Measurements from ENCODE around the gene UNC119.

The UNC119 gene

DNA sequence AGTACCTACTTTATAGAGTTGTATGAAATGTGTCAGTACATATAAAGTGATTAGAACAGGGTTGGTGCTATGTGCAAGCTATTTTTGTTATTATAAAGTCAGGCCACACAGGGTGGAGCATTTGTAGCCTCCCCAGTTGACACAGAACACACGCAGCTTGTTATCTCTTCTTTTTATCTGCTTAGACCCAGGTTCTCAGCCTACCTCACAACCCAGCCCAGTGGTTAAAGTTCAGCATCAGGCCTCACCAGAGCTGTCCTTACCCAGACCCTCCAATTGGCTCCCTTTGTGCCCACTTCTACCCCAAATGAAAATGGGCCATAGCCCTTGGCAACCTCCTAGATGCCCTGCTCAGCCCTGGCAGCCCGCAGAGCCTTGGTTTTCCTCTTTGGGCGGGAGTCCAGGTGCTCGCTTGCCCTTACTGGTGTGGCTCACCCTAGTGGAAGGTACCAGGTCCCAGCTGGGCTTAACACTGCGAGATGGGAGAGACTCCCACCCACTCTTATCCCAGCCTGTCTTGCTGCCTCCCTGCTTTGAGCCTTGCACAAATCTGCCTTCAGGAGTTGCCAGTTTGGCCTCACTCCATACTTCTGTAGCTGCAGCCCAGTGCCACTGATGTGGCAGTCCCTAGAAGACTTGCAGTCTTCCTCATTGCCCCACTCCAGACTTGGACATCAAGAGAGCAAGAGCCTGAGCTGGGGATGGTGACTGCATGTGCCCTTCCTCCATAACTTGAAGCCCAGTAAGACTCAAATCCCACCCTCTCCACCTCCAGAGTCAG is 20.0 kb upstream of the UNC119 start:
- DNase-seq = no peak

DNA sequence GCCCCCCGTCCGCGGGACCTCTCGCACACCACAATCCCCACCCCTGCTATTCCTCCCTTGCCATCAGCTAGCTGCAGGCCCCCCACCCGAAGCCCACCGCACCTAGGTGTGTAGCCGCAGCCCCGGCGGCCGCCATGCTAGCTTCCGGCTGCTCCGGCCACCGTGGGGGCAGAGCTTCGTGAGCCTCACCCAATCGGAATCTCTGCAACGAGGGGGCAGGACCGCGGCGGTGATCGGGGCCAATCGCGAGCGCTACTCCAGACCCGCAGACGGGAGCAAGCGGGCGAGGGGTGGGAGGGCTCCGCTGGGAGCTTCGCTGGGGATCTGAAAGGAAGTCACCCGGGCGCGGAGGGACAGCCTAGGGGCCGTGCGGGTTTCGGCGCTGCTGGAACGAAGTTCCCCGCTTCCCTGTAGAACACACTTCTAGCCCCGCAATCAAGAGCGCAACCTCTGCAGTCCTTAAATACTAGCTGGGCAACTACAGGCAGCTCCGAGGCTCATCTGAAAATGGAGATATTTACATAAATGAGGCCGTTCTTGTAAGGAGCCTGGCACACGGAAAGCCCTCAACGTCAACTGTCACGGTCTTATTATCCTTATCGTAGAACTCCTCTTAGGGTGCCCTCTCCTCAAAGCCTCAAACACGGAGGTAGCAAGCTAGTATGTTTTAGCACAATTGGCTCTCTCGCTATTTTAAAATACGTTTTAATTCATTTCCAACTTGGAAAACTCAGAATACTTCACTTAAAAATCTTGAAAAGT is 19.1 kb upstream of the UNC119 start, which contains the start of gene PIGS:
Gene PIGS (minus strand): TSS at position 164 of the 762 bp plus-strand sequence. CDS start 28 bp downstream, at position 136.
- peak; percentile 93 to 96 for DNase-seq

DNA sequence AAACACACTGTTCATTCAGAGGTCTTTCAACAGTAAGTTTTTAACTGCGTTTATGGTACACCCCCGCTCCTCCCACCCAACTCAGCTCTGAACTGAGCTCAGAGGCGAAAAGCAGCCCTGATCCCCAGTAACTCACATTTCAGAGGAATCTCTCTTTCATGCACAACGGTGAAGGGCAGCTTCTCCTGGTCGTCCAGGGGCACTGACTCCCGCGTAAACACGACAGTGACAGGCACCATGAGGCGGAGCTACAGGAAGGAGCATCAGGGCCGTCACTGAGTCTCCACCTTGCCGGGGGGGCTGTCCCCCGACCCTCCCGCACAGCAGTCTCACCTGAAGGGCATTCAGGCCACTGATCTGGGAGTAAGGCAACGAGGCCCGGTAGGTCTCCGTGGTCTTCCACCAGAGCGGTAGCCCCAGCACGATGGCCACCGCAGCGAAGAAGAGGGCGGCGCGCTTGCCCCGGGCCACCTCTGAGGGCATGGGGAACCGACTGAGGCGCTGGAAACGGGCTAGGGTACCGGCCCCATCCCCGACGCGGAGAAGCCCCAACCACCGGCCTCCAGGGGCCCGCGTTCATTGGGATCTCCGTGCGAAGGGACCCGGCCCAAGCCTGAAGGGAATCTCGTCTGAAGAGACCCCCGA is 18.4 kb upstream of the UNC119 start:
- DNase-seq = peak; percentile 61 to 63

DNA sequence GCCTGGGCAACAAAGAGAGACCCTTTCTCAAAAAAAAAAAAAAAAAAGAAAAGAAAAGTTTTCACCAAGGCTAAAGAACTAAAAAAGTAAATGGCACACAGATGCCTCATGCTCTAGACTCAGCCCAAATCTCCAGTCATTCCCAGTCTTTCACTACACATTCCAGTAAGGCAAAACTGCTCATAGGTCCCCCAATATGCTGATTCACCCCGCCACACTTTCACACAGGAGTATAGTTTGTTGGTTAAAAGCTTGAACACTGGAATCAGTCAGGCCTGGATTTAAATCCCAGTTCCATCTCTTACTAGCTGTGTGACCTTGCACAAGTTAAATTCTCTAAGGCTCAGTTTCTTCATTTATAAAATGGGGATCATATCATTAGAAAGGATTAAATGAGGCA is 17.0 kb upstream of the UNC119 start:
- no peak for DNase-seq

DNA sequence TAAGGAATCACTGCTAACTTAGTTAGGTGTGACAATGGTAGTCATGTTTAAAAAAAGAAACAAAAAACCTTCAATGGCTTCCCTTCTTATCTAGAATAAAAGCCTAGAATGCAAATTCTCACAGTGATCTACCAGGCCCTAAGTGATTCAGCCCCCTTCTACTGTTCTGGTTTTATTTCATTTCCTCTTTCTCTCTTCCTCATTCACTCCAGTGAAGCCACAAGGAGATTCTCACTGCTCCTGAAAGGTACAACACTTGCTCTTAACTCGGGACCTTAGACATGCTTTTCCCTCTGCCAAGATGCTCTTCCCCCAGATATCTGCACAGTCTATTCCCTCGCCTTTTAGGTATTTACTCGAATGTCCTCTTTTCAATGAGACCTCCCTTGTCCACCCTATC is 15.2 kb upstream of the UNC119 start:
- DNase-seq = no peak

DNA sequence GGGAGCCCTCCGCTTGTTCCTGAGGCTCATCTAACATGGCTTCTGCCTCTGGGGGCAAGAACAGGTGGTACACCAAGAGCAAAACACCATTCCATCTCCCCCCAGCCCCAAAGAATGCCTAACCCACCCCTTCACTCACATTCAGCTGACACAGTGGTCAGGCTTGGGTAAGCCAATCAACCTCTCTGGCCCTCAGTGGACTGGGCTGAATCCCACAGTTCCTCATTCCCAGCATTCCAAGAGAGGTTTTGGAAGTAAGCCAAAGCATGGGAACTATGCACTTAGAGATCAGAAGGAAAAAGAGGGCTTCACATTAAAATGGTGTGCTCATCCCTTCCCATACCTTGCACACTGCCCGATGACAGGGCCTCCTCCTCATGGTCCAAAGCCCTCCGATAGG is 11.1 kb upstream of the UNC119 start:
- DNase-seq = no peak

DNA sequence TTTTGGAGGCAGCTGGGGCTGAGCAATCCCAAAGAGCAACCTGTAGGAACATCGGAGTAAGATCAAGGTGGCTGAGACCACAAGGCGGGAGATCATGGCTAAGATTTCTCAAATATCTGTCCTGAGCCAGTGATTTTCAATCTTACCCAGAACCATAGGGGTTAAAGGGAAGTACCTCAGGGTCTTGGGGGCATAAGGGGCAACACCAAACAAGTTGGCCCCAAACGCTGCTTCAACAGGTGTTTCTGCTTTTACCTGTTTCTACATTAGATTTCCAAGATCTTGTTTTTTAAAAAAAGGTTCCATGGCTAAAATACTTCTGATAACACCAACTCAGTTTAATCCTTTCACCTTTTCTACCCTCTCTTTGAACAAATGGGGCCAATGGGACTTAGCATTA is 2.6 kb upstream of the UNC119 start:
- no peak for DNase-seq

DNA sequence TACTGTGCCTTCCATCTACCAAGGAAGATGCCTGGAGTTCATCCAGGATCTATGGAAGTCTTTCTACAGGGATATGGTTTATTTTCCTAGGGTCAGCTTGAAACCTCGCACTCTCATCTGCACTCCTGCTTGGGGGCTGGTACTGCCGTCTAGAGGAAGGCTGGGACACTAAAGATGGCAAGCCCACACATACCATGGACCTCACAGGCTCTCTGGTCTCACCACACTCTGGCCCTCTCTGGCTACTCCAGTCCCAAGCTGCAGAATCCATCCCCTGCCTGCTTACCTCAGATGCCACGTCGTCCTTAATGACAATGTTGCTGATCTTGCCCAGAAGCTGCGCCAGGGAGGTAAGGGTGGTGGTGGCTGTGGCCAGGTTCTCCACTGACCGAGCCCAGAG is 2.1 kb upstream of the UNC119 start:
- no peak for DNase-seq

DNA sequence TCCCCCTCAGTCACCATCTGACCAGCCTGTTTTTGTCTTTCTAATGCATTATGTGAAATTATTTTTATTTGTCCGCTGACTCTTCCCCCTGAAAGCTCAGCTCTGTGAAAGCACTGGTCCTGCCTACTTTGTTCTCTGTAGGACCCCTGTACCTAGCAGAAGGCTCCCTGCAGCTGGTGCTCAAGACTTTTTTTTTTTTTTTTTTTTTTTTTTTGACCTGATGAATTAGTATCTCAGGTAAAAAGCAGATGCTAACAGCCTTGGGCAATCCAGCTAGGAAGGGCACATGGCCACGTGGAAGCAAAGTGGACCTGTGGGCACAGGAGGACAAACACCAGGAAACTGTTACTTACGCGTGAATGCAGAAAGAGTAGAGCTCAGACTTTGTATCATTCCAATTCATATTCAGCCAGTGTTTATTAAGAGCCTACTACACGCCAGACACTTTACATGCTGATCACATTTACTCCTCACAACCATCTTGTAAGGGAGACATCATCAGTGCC is 629 bp upstream of the UNC119 start:
- DNase-seq = no peak

DNA sequence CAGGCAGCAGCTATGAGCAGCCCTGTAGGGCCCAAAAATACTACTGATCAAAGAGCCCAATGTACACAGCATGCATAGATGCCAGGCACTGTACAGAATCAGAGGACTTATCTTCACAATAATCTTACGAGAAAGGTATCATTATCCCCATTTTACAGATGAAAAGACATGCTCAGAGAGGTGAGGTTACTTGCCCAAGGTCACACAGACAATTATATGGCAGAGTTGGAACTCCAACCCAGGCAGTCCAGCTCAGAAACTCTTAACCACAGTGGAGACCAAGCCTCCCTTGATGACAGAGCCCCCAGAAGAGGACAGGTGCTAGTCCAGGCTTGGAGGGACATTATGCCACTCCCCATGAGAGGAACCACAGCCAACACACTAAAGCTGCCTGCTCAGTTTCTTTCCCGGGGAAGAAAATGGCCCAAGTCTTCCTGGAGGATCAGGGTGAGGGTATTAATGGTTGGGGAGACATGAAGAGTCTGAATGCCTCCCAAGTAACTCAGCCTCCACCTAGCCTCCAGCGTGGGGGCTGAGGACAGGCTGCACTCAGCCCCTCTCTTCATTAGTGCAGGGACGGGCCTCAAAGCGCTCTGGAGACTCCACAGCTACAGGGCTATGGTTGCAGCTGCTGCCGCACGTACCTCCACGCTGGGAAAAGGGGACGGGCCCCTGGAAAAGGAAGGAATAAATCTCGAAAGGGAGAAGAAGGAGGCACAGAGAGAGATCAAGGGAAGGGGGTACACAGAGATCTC is 826 bp downstream of the UNC119 start:
- no peak for DNase-seq

DNA sequence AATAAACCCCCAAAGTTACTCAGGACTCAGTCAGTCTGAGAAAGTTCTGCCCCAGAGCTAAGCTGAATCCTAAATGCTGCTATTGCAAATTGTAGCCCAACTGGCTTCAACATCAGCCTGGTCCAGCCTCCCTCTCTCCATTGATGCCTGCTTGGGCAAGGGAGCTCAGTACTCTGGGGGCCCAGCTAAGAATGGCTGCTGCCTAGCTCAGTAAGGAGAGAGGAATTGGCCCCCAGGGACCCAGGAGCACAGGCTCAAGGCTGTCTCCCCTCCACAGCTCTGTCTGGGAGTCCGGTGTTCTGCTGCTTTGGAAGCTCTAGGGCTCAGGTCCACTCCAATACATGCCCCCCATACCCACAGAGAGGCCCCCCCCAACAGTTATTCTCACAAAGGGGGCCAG is 1.6 kb downstream of the UNC119 start:
- no peak for DNase-seq

DNA sequence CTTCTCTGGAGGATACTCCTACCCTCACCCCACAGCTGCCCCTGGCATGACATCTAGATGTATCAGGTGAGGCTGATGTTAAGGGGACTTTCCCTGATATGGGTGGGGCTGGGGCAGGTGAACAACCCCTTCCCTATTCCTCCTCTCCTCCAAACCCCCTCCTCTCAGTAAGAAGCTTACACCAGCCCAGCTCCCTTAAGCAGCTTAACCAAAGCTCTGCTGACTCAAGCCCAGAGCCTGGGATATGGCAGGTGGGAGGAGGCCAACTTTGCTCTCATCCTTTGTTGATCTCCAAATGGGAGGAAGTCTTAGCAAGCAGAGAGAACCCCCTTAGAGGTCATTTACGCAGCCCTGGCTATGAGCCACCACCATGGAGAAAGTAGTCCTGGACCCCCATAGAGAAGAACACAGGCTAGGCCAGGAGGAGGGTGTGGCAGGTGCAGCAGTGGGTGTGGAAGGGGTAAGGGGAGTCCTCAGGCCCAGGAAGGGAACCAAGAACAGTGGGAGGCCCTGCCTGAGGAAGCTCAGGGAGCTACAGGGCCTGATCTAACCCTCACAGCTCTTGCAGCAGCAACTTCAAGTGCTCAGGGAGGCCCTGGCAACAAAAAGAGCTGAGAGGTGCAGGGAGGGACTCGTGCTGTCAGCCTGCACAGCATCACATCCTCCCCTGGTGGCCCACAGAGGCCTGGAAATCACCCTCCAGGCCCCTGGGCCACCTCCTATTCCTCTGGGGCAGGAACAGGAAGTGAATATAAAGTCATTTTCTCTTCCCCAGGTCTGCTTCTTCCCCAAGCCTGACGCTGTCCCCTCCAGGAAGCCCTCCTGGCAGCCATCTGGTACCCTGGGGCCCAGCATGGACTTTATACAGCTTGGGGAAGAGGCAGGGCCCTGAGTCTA is 2.9 kb downstream of the UNC119 start:
- peak; percentile 47 to 56 for DNase-seq

DNA sequence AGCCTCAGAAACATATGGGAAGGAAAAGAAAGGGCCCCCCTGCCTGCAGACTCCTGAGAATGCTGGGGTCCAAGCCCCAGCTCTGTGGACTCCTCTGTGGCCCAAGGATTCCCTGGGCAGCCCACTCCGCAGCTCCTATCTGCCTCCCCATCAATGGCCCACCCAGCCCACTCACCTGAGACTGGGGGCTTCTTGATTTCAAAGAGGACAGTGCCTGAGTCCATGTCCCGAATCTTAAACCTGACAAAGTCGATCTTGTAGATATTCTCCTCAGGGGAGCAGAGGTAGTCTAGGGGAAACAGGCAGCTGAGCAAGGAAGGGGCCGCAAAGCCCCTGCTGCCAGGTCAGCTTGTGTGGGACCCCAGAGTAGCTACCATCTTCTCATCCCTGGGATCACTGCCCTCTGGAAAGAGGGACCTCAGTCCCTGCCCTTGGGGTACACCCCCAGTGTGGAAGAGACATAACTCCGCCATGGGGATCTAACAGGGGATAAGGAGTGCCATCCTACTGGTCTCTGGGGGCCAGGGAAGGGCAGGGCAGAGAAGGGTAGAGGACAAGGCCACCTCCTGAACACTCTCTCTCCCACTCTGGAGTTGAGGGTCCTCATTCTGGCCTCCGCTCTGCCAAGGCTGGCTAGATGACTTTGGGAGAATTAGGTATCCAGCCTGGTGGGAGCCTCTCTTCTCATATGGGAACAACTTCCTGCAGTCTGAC is 3.9 kb downstream of the UNC119 start:
- DNase-seq = no peak

DNA sequence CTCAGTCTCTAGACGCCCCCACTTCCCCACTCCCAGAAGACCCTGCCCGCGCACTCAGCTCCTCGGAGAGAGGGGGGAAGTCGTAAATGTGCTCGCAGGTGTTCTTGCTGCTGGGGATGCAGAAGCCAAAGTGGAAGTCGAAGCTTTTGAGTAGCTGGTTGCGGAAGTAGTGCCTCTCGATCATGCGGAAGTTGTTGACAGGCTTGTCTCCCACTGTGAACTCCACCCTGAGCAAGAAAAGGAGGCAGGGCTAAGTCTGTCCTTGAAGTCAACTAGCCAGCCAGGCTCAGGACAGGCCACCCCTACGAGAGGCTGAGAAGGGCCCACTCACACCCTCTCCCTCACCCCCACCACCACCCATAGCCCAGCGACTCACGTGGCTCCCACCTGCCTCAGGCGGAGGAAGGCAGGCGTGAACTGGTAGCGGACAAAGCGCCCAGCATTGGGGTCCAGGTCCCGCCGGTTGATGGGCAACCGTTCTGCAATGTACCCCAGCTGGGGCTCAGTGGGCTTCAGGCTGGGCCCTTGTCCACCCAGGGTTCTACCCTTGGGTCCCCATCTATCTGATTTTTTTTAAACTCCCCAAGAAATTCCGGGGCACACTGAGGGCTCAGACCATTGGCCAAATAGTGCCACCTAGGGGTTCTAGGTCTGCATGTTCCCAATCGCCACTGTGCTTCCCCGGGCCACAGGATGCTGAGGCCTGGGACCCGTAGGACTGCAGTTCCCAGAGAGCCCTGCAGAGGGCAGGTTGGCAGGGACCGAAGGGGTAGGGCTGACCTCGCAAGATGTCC is 4.6 kb downstream of the UNC119 start:
- DNase-seq = peak; percentile 73 to 84

DNA sequence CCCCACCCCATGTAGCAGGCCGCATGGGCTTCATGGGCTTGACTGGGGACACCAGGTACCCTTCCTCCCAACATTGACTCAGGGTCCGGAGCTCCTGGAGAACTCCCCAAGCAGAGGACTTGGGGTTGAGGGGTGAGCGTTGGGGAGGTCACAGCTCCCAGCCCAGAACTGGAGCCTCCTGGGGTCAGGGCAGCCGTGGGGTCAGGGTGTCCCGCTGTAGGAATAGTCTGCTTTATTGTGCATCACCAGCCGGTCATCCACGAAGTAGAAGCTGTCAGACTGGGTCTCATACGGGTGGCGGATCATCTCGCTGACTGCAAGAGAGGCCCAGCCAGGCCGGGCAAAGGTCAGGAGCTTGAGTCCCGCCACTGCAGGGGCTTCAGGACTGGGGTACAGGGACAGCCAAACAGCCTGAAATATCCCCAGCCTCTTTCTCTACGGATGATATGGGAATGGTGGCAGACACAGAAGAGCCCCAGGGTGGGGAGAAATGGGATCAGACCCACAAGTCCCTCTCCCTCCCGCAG is 5.3 kb downstream of the UNC119 start:
- DNase-seq = no peak

DNA sequence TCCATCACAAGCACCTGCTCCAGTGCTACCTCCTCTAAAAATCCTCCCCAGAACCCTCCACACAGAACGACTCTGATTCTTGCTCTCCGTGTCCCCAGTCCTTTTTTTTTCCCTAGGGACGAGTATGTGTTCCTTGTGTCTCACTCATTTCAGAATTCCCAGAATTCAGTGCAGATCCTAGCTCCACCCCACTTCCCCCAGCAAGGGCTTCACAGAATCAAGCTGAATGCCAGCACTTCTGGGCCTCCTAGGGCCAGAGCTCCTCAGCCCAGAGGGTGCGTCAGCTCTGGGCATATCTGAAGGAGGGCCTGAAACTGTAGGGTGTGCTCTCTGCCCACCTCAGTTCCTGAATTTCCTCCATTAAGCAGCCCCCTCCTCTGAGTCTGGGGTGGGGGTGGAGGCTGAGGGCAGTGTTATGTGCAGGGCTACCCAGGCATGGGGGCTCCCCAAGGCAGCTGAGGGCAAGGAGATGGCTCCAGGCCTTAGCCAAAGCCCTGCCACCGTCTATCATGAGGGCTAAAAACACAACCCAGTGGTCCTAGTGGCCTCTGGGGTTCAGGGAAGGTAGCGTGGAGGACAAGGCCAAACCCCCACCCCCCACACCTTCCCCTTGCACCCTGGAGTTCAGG is 6.5 kb downstream of the UNC119 start:
- DNase-seq = no peak

DNA sequence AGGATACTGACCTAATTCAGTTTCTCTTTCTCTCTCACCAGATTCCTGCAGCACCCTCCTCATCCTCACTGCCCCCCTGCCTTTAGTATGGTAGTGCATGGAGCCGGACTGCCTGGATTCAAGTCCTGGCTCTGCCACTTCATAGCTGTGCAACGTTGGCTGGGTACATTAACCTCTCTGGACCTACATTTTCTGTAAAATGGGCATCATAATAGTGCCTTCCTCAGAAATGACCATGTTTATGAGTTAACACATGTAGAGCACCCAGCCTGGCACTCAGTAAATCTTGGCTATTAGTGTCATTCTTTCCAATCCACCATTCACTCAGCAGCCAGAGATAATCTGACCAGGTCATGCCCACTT is 7.3 kb downstream of the UNC119 start:
- no peak for DNase-seq

DNA sequence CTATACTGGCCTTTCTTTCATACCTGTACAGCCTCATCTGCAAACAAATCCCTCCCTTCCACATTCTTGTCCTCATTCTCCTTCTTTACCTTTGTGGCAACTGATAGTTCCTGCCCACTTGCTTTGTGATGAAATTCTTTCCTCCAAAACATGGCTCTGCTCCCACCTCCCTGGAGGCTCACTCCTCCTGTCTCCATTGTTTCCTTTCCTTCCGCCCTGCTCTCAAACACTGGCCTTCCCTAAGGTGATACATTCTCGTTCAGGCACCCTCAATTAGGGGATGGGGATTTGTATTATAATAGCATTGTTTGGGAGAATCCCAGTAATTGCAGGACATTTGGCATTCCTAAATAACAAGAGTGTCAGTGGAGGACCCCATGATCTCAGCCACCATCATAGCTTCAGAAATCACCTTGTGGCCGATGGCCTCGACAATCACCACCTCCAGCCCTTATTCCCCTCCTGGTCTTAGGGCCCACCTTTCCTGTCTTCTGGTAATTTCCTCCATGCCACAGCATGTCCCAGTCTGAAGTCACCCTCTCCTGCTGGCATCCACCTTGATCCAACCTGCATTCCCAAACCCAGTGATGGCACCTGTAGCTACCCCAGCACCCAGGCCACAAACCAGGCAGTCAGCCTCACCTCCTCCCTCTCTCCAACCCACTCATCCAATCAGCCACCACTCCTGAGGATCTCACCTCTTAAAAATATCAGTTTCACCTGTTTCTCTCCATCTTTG is 7.9 kb downstream of the UNC119 start:
- DNase-seq = no peak

DNA sequence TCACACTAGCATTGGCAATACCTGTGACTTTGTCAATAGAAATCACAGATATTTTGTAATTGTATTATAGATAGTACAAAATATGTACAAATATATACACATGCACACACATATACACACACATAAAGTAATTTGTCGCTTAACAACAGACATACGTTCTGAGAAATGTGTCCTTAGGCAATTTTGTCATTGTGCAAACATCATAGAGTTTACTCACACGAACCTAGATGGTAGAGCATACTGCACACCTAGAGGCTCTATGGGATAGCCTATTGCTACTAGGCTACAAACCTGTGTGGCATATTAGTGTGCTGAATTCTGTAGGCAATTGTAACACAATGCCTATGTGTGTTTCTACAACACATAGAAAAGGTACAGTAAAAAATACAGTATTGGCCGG is 11.0 kb downstream of the UNC119 start:
- no peak for DNase-seq
